GM20431 (cell line): ENCODE measurements around the gene S100A16.
"Not testable (repeated sequence)": the region's sequence is repeated elsewhere in the genome, so short reads cannot be mapped to it uniquely, and the experiment has no call there.

Source experiments
- in situ Hi-C: fragments of 300-500 bp; cut with MseI, MboI; formaldehyde crosslinking; loops from one replicate; pipeline ENCODE4 v1.15.0; 2020; ENCODE audit warnings: low sequenced_read_pairs; ENCODE audit not compliant: unreplicated experiment

Gene S100A16

GRCh38 chr1:153598309-153599172 lies 14.4 kb downstream of the S100A16 start:
- in situ Hi-C loops = no loop called here

DNA sequence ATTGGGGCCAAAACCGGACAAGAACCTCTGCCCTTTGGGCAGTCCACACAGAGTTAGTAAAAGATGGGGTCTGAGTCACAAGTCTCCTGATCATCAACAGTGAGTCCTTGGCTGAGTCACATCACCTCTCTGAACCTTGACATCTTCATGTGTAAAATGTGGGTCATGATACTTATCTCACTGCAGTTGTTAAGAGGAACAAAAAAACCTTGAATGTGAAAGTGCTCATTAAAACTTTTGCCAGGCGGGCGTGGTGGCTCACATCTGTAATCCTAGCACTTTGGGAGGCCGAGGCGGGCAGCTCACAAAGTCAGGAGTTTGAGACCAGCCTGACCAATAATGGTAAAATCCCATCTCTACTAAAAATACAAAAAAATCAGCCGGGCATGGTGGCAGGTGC lies 15.7 kb downstream of the S100A16 start:
- in situ Hi-C loops = no loop called here

DNA sequence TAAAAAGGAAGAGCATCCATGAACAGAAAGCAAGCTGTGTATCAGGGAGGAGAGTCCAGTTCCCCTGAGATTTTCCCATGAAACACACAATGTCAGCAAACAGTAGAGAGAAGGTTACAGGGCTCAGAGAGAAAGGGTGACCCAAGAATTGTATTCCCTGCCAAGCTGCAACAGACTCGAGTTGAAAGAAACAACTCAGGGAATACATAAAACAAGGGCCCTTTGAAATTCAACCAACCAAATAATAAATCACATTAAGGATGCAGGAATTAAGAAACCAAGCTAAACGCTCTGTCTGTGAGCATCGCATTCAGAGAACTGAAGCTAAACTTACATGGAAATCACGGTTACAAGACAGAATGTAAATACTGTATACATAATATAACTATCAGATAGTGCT lies 20.2 kb downstream of the S100A16 start:
- in situ Hi-C loops = no loop called here

DNA sequence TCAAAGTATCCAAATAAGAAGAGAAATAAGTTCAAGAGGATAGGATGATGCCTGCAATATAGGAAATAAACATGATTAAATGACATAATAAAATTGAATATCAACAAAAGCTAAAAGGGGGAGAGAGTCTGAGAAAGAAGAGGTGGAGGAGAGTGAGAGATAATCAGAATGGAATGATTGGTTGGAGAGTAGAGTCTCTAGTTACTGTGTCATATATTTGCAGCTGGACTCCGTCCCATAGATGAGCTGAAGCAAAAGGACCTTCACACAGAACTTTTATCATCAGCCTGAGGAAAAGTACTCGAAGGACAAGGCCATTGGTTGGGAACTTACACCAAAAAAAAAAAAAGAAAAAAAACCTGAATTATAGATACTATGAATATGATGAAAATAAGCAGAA lies 24.5 kb downstream of the S100A16 start:
- in situ Hi-C loops = no loop called here

GRCh38 chr1:153588033-153588432 lies 24.9 kb downstream of the S100A16 start:
- in situ Hi-C loops = not testable (repeated sequence)

DNA sequence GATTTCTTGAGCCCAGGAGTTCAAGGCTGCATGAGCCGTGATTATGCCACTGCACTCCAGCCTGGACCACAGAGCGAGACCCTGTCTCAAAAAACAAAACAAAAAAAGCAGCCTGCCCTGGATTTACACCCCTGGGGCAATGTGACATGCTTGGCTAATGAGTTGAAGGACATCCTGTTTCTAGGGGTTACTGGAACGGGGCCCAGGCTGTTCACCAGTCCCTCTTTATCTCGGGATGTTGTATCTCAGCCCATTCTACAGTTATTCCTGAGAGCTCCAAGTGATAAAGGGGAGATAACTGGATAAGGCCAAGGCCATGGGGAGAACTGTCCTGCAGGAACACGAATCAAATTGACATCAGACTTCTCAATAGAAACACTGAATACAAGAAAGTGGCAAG lies 25.6 kb downstream of the S100A16 start:
- in situ Hi-C loops = no loop called here

DNA sequence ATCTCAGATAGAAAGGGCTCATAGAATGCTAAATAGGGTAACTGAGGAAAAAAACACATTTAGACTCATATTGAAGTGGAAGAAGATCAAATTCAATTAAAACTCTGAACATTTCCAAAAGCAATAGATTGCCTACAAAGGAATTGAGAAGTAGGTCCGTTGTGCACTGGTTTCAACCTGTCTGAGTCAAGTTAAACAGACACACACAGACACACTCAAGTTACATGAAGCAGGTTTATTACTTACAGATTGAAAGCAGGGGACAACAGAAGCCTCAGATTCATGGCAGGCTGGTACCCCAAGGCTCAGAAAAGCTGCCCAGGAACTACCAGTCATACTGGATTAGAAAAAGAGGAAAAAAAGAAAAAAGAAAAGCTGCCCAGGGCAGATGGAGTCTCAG lies 26.6 kb downstream of the S100A16 start:
- in situ Hi-C loops = no loop called here

DNA sequence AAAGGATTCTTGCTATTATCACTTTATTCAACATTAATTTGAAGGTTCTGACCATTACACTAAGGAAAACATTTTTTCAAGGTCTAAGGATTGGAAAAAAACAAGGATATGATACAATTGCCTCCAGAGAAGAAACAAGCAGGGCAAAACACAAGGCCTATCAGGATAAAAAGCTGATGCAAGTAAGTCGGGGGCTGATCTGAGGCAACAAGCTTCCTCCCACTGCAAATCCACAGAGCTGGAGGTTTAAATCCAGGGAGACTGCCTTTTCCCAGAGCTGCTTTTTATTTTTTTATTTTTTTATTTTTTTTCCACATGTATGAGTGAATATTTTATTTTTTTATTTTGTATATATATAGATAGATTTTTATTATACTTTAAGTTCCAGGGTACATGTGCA lies 27.9 kb downstream of the S100A16 start:
- in situ Hi-C loops = no loop called here

DNA sequence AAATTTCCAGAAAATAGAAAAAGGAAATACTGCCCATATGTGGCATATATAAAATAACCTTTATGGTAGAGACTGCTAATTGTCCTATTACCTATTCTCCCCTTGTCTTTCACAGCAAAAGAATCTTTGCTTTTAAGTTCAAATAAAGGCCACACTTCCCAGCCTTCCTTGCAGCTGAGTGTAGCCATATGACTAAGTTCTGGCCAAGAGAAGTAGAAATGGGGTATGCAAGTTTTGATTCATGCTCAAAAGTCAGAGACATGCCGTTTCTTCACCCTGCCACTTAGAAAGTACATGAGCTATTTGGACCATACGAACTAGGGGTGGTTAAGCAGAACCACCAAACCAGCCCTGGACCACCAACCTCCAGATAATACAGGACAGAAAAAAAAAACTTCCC lies 29.0 kb downstream of the S100A16 start:
- in situ Hi-C loops = no loop called here

GRCh38 chr1:153583514-153583913 lies 29.4 kb downstream of the S100A16 start:
- in situ Hi-C loops = not testable (repeated sequence)

- in situ Hi-C loops = not testable (repeated sequence)
These were observed 30.1 kb downstream of the S100A16 start for GRCh38 chr1:153582836-153583235.

DNA sequence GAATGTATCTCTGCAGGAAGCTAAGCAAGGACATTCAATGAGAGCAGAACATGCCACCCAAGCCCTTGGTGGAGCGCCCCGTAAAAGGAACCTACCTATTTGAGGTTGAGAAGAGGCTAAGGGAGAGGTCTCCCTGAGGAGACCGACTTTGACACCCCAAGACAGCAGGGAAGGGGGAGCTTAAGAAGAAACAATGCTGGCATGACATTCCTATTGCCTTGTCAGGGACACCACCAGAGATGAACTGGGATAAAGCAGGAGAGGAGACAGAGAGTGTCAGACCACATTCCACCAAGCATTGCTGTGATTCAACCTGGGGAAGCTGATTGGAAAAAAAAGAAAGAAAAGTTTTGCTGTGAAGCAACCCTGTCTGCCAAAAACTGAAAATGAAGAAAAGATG lies 34.0 kb downstream of the S100A16 start:
- in situ Hi-C loops = no loop called here

GRCh38 chr1:153578490-153578889 lies 34.4 kb downstream of the S100A16 start:
- in situ Hi-C loops = no loop called here

DNA sequence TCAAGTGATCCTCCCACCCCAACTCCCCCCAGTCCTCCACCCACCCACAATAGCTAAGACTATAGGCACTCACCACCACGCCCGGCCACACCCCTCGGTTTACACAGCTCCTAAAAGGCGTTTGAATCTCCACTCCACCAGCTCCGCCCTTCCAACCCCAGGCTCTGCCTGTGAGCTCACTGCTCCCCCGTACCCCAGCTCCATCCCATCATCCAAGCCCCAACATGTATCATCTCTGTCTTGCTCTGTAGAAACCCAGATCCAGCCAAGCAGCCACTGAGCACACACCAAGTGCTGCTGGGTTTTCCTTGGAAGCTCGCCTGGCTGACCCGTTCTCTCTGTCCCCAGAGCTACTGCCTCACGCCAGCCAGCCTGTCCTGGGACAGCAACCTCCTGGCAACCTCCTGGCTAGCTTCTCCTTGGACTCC lies 35.3 kb downstream of the S100A16 start:
- in situ Hi-C loops = no loop called here

GRCh38 chr1:153577138-153577537 lies 35.8 kb downstream of the S100A16 start:
- in situ Hi-C loops = no loop called here

GRCh38 chr1:153575497-153575896 lies 37.4 kb downstream of the S100A16 start:
- in situ Hi-C loops = not testable (repeated sequence)

- in situ Hi-C loops = not testable (repeated sequence)
These were observed 37.9 kb downstream of the S100A16 start for GRCh38 chr1:153575081-153575491.

GRCh38 chr1:153573351-153573750 lies 39.6 kb downstream of the S100A16 start:
- in situ Hi-C loops = no loop called here

DNA sequence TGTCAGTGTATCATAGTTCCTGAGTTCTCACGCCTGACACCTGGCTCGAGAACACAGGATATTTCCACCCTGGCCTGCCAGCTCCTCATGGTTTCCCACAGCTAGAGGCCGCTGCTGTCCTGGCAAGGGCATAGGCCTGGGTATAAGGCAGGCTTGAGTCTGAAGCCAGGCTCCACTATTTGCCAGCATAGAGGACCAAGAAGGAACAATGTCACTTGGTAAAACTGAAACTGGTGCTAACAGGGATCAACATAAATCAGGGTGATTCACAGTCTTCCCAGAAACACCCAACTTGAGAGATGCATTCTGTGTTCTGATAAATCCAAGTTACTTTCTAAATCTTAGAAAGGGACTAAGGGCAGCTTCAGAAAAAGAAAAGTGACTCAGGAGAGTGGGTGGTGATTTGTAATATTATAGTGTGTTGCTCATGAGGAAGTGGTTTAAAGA lies 40.3 kb downstream of the S100A16 start:
- in situ Hi-C loops = no loop called here

GRCh38 chr1:153571706-153572105 lies 41.2 kb downstream of the S100A16 start:
- in situ Hi-C loops = no loop called here

DNA sequence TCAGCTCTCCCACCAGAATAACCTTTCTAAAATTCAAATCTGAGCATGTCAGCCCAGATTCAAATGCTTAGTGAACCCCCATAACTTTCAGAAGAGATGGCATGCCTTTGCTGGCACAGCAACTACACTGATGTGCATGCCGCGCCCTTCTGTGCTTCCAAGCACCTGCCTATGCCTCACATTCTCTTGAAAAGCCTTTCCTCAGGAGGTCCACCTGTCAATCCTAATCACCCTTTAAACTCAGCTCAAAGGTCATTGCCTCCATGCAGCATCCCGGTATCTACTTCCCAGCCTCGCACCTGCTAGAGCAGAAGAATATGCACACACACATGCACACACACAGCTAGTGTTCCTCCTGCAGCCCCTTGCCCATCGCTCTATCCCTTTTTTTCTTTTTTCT lies 42.1 kb downstream of the S100A16 start:
- in situ Hi-C loops = no loop called here

GRCh38 chr1:153569465-153569864 lies 43.5 kb downstream of the S100A16 start:
- in situ Hi-C loops = loop anchor here (5.0 kb wide), 1 partner anchor 57 kb away; no protein-coding TSS in a partner anchor
